ENCODE data around the gene TDRD9.

TDRD9 gene

GRCh38 chr14:104051092-104051813 lies 123.0 kb downstream of the TDRD9 start:
- H3K4me1 Mint-ChIP-seq (ENCODE audit: low read depth), result no peaks in the 10 kb centered on the region
- H3K4me3 Mint-ChIP-seq, result no peak overlapping the region
- intact Hi-C loops (cut with micrococcal nuclease), result no loop called here
- no peaks in the 10 kb centered on the region for H3K27me3 Mint-ChIP-seq
- no peak overlapping the region for H3K27ac Mint-ChIP-seq
- H3K36me3 Mint-ChIP-seq (ENCODE audit: low read depth), result peaks cover 6% of the 10 kb centered on the region
- H3K9me3 Mint-ChIP-seq, result no peaks in the 10 kb centered on the region

- intact Hi-C loops (cut with micrococcal nuclease), result no loop called here
- Mint-ChIP-seq H3K4me3 (no peak overlapping the region), H3K36me3 (ENCODE audit: low read depth) (peaks cover 6% of the 10 kb centered on the region), H3K27ac (no peak overlapping the region), H3K4me1 (ENCODE audit: low read depth) (no peaks in the 10 kb centered on the region), H3K9me3 (no peaks in the 10 kb centered on the region), H3K27me3 (peaks cover 1% of the 10 kb centered on the region)
Observed at GRCh38 chr14:104054222-104054905, 126.1 kb downstream of the TDRD9 start.

GRCh38 chr14:104062281-104062680 lies 134.0 kb downstream of the TDRD9 start:
- intact Hi-C loops (cut with micrococcal nuclease), result no loop called here
- Mint-ChIP-seq H3K4me1 (ENCODE audit: low read depth) (no peaks in the 10 kb centered on the region), H3K4me3 (no peak overlapping the region), H3K36me3 (ENCODE audit: low read depth) (no peaks in the 10 kb centered on the region), H3K9me3 (no peaks in the 10 kb centered on the region), H3K27me3 (no peaks in the 10 kb centered on the region), H3K27ac (no peak overlapping the region)

- Mint-ChIP-seq H3K4me3 (no peak overlapping the region), H3K27me3 (no peaks in the 10 kb centered on the region), H3K9me3 (no peaks in the 10 kb centered on the region), H3K27ac (no peak overlapping the region), H3K4me1 (ENCODE audit: low read depth) (no peaks in the 10 kb centered on the region), H3K36me3 (ENCODE audit: low read depth) (no peaks in the 10 kb centered on the region)
- intact Hi-C loops (cut with micrococcal nuclease), result no loop called here
Observed at GRCh38 chr14:104064003-104064402, 135.7 kb downstream of the TDRD9 start.

- no peaks in the 10 kb centered on the region for H3K36me3 Mint-ChIP-seq (ENCODE audit: low read depth)
- H3K27ac Mint-ChIP-seq, result no peak overlapping the region
- H3K27me3 Mint-ChIP-seq, result no peaks in the 10 kb centered on the region
- intact Hi-C loops (cut with micrococcal nuclease), result no loop called here
- no peaks in the 10 kb centered on the region for H3K4me1 Mint-ChIP-seq (ENCODE audit: low read depth)
- no peaks in the 10 kb centered on the region for H3K9me3 Mint-ChIP-seq
- no peak overlapping the region for H3K4me3 Mint-ChIP-seq
Observed at GRCh38 chr14:104066279-104066678, 138.0 kb downstream of the TDRD9 start.

GRCh38 chr14:104066719-104067295 lies 138.6 kb downstream of the TDRD9 start:
- no peak overlapping the region for H3K4me3 Mint-ChIP-seq
- no peaks in the 10 kb centered on the region for H3K27me3 Mint-ChIP-seq

GRCh38 chr14:104069541-104069940 lies 141.3 kb downstream of the TDRD9 start:
- Mint-ChIP-seq H3K4me1 (ENCODE audit: low read depth) (no peaks in the 10 kb centered on the region), H3K36me3 (ENCODE audit: low read depth) (no peaks in the 10 kb centered on the region), H3K27me3 (no peaks in the 10 kb centered on the region), H3K4me3 (no peak overlapping the region), H3K9me3 (peaks cover 15% of the 10 kb centered on the region), H3K27ac (no peak overlapping the region)
- intact Hi-C loops (cut with micrococcal nuclease), result no loop called here

More at GRCh38 chr14:104066719-104067295, 138.6 kb downstream of the TDRD9 start:
- Mint-ChIP-seq H3K27ac (no peak overlapping the region), H3K4me1 (ENCODE audit: low read depth) (no peaks in the 10 kb centered on the region), H3K9me3 (no peaks in the 10 kb centered on the region), H3K36me3 (ENCODE audit: low read depth) (no peaks in the 10 kb centered on the region)
- intact Hi-C loops (cut with micrococcal nuclease), result no loop called here

GRCh38 chr14:104072586-104072985 lies 144.3 kb downstream of the TDRD9 start:
- Mint-ChIP-seq H3K27me3 (peaks cover 11% of the 10 kb centered on the region), H3K27ac (no peak overlapping the region), H3K4me1 (ENCODE audit: low read depth) (no peaks in the 10 kb centered on the region), H3K9me3 (peaks cover 15% of the 10 kb centered on the region), H3K4me3 (no peak overlapping the region), H3K36me3 (ENCODE audit: low read depth) (no peaks in the 10 kb centered on the region)
- intact Hi-C loops (cut with micrococcal nuclease), result no loop called here

GRCh38 chr14:104073764-104074163 lies 145.5 kb downstream of the TDRD9 start:
- H3K27ac Mint-ChIP-seq, result no peak overlapping the region
- peaks cover 11% of the 10 kb centered on the region for H3K27me3 Mint-ChIP-seq
- H3K36me3 Mint-ChIP-seq (ENCODE audit: low read depth), result no peaks in the 10 kb centered on the region
- intact Hi-C loops (cut with micrococcal nuclease), result no loop called here
- peaks cover 15% of the 10 kb centered on the region for H3K9me3 Mint-ChIP-seq
- H3K4me3 Mint-ChIP-seq, result no peak overlapping the region
- H3K4me1 Mint-ChIP-seq (ENCODE audit: low read depth), result no peaks in the 10 kb centered on the region

- Mint-ChIP-seq H3K4me3 (no peak overlapping the region), H3K27ac (no peak overlapping the region), H3K27me3 (peaks cover 11% of the 10 kb centered on the region), H3K36me3 (ENCODE audit: low read depth) (no peaks in the 10 kb centered on the region), H3K9me3 (peaks cover 15% of the 10 kb centered on the region), H3K4me1 (ENCODE audit: low read depth) (no peaks in the 10 kb centered on the region)
- intact Hi-C loops (cut with micrococcal nuclease), result no loop called here
Observed at GRCh38 chr14:104075530-104076151, 147.4 kb downstream of the TDRD9 start.

- peaks cover 15% of the 10 kb centered on the region for H3K9me3 Mint-ChIP-seq
- H3K36me3 Mint-ChIP-seq (ENCODE audit: low read depth), result no peaks in the 10 kb centered on the region
- no peak overlapping the region for H3K27ac Mint-ChIP-seq
- H3K4me1 Mint-ChIP-seq (ENCODE audit: low read depth), result no peaks in the 10 kb centered on the region
- peaks cover 11% of the 10 kb centered on the region for H3K27me3 Mint-ChIP-seq
- H3K4me3 Mint-ChIP-seq, result no peak overlapping the region
- intact Hi-C loops (cut with micrococcal nuclease), result no loop called here
Observed at GRCh38 chr14:104076743-104077142, 148.5 kb downstream of the TDRD9 start.

GRCh38 chr14:104078031-104078455 lies 149.8 kb downstream of the TDRD9 start:
- peaks cover 9% of the 10 kb centered on the region for H3K9me3 Mint-ChIP-seq
- intact Hi-C loops (cut with micrococcal nuclease), result loop anchor here (1.0 to 2.0 kb wide), 2 partner anchors 53 to 563 kb away; no protein-coding TSS in a partner anchor
- H3K4me3 Mint-ChIP-seq, result no peak overlapping the region
- H3K36me3 Mint-ChIP-seq (ENCODE audit: low read depth), result no peaks in the 10 kb centered on the region
- peaks cover 12% of the 10 kb centered on the region for H3K27me3 Mint-ChIP-seq
- H3K27ac Mint-ChIP-seq, result no peak overlapping the region
- no peaks in the 10 kb centered on the region for H3K4me1 Mint-ChIP-seq (ENCODE audit: low read depth)

- H3K4me1 Mint-ChIP-seq (ENCODE audit: low read depth), result no peaks in the 10 kb centered on the region
- H3K27me3 Mint-ChIP-seq, result peaks cover 24% of the 10 kb centered on the region
- no peaks in the 10 kb centered on the region for H3K9me3 Mint-ChIP-seq
- no peak overlapping the region for H3K27ac Mint-ChIP-seq
- no peak overlapping the region for H3K4me3 Mint-ChIP-seq
- intact Hi-C loops (cut with micrococcal nuclease), result no loop called here
- H3K36me3 Mint-ChIP-seq (ENCODE audit: low read depth), result no peaks in the 10 kb centered on the region
Observed at GRCh38 chr14:104080376-104081260, 152.4 kb downstream of the TDRD9 start.
